Neuronal stem cell (in vitro differentiated cells): Measurements from ENCODE around the gene MELTF.
A peak's percentile ranks its signal among the peaks of the same experiment; 100 is the strongest.

ENCODE experiments used
- DNase-seq: peaks from one replicate; pipeline ENCODE4 v3.0.0-alpha.2; 2013; ENCODE audit warnings: low spot score
- H2AFZ ChIP-seq: one replicate; pipeline ENCODE4 v1.6.1; 2013; ENCODE audit warnings: mild to moderate bottlenecking, low read length, inconsistent platforms
- H2AK5ac ChIP-seq: 2 replicates; pipeline ENCODE4 v1.6.1; 2013; ENCODE audit warnings: low read depth, mild to moderate bottlenecking, inconsistent platforms, low read length, moderate library complexity, mixed read lengths
- H2BK120ac ChIP-seq: 2 replicates; pipeline ENCODE4 v1.6.1; 2013; ENCODE audit warnings: low read depth, mild to moderate bottlenecking, inconsistent platforms, low read length, moderate library complexity, mixed read lengths
- H2BK12ac ChIP-seq: one replicate; pipeline ENCODE4 v1.6.1; 2013; ENCODE audit warnings: low read length, inconsistent platforms
- H2BK15ac ChIP-seq: 2 replicates; pipeline ENCODE4 v1.6.1; 2013; ENCODE audit warnings: mild to moderate bottlenecking, low read length, inconsistent platforms, mixed read lengths
- H2BK5ac ChIP-seq: one replicate; pipeline ENCODE4 v1.6.1; 2013; ENCODE audit warnings: inconsistent platforms, mild to moderate bottlenecking, low read length, moderate library complexity
- H3K14ac ChIP-seq: one replicate; pipeline ENCODE4 v1.6.1; 2013; ENCODE audit warnings: low read length, inconsistent platforms
- H3K18ac ChIP-seq: 2 replicates; pipeline ENCODE4 v1.6.1; 2013; ENCODE audit warnings: low read length, inconsistent platforms
- H3K23ac ChIP-seq: 2 replicates; pipeline ENCODE4 v1.6.1; 2013; ENCODE audit warnings: low read depth, mild to moderate bottlenecking, mixed read lengths, low read length, inconsistent platforms; ENCODE audit not compliant: poor library complexity
- H3K27ac ChIP-seq: replicated peaks from 3 replicates; pipeline ENCODE4 v1.5.1; 2013; ENCODE audit warnings: low read length, inconsistent platforms
- H3K27me3 ChIP-seq, 3 experiments: 2 replicates each; pipeline ENCODE4 v1.6.1; 2013; ENCODE audit warnings: low read length in 3 of 3, mild to moderate bottlenecking in 2 of 3, inconsistent platforms in 1 of 3, low read depth in 1 of 3, mixed read lengths in 1 of 3, moderate library complexity in 1 of 3; ENCODE audit not compliant: control insufficient read depth in 3 of 3, insufficient read depth in 3 of 3
- H3K36me3 ChIP-seq, 2 donors: replicated peaks in 1 of 2; 2 replicates each; pipeline ENCODE4 v1.6.1; 2013; ENCODE audit warnings: low read length in 2 of 2; ENCODE audit not compliant: control insufficient read depth in 2 of 2, insufficient read depth in 2 of 2
- H3K4ac ChIP-seq: 2 replicates; pipeline ENCODE4 v1.6.1; 2013; ENCODE audit warnings: inconsistent platforms, mild to moderate bottlenecking, low read length, moderate library complexity
- H3K4me1 ChIP-seq, 2 donors: 1 replicate in 1 of 2; 2 replicates in 1 of 2; pipeline ENCODE4 v1.6.1; 2013; ENCODE audit warnings: low read length in 2 of 2, low read depth in 1 of 2; ENCODE audit not compliant: control insufficient read depth in 2 of 2, insufficient read depth in 1 of 2
- H3K4me2 ChIP-seq: one replicate; pipeline ENCODE4 v1.6.1; 2013; ENCODE audit warnings: mild to moderate bottlenecking, low read length, inconsistent platforms; ENCODE audit not compliant: insufficient read depth, poor library complexity, severe bottlenecking
- H3K4me3 ChIP-seq, 2 donors: 2 replicates each; pipeline ENCODE4 v1.5.1; 2013; ENCODE audit warnings: low read length in 2 of 2, mild to moderate bottlenecking in 2 of 2, inconsistent platforms in 1 of 2, moderate library complexity in 1 of 2
- H3K79me1 ChIP-seq: one replicate; pipeline ENCODE4 v1.6.1; 2013; ENCODE audit warnings: low read depth, mild to moderate bottlenecking, inconsistent platforms, low read length, moderate library complexity
- H3K9ac ChIP-seq: one replicate; pipeline ENCODE4 v1.6.1; 2013; ENCODE audit warnings: mild to moderate bottlenecking, low read depth, low read length, inconsistent platforms; ENCODE audit not compliant: poor library complexity
- H3K9me3 ChIP-seq, 2 donors: replicated peaks in 1 of 2; 2 replicates each; pipeline versions ENCODE3 to v1.6.1; 2013; ENCODE audit warnings: low read length in 2 of 2, mild to moderate bottlenecking in 2 of 2, inconsistent platforms in 1 of 2, low read depth in 1 of 2, mixed read lengths in 1 of 2, moderate library complexity in 1 of 2; ENCODE audit not compliant: control insufficient read depth in 2 of 2, insufficient read depth in 1 of 2
- H4K8ac ChIP-seq: one replicate; pipeline ENCODE4 v1.6.1; 2013; ENCODE audit warnings: low read depth, mild to moderate bottlenecking, inconsistent platforms, low read length, moderate library complexity
- H4K91ac ChIP-seq: one replicate; pipeline ENCODE4 v1.6.1; 2013; ENCODE audit warnings: low read length, low read depth, mild to moderate bottlenecking, inconsistent platforms; ENCODE audit not compliant: poor library complexity
- WGBS, 2 donors: extraction: QIAGEN DNeasy Blood & Tissue Kit; methylation state at CpG; one replicate each; pipeline ENCODE4 v1.1.7; 2013; ENCODE audit warnings: missing lambda C conversion rate in 2 of 2, mixed read lengths in 1 of 2; ENCODE audit not compliant: insufficient read length in 2 of 2, insufficient replicate concordance in 1 of 2; ENCODE audit errors: extremely low coverage in 2 of 2; 5-methylcytosine and 5-hydroxymethylcytosine counted together

MELTF gene

DNA sequence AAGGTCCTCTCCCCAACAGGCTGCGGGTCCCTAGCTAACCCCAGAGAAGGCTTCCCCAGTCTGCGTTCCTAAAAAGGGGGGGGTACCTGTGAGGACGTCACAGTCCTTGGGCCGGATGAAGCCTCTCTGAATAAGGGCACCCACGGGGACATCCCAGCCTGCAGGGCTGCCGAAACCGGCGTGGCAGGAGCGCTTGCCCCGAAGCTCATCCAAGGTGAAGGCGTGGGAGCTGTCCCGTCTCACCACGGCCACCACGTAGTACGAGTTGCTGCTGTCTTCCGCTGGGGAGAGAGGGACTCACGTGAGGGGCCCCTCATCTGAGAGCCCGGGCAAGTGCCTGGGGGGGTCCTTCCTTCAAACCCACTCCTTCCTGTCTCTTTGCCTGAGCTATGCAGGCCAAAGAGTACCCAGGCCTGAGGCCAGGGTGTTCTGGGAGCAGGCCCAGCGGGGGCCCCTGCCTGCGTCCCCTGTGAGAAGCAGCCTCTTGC lies 20.0 kb downstream of the MELTF start:
- Histone ChIP-seq H3K23ac (no peak overlapping the region), H2AFZ (no peak overlapping the region), H3K4me1 (peaks cover 11 to 13% of the 10 kb centered on the region in 2 donors), H2BK120ac (no peak overlapping the region), H3K9ac (no peak overlapping the region), H2BK12ac (no peak overlapping the region), H2BK15ac (no peak overlapping the region), H3K27me3 (no peaks in the 10 kb centered on the region), H2BK5ac (no peak overlapping the region), H3K18ac (peak overlapping the region; percentile 71), H4K91ac (no peak overlapping the region), H2AK5ac (peak overlapping the region; percentile 17), H3K27ac (no peak overlapping the region), H3K4me2 (no peak overlapping the region), H3K9me3 (peaks cover 0 to 7% of the 10 kb centered on the region in 2 donors), H3K79me1 (no peaks in the 10 kb centered on the region), H3K4ac (no peak overlapping the region), H4K8ac (no peak overlapping the region), H3K36me3 (peaks cover 0 to 1% of the 10 kb centered on the region in 2 donors), H3K4me3 (no peak overlapping the region), H3K14ac (no peak overlapping the region)
- no peak for DNase-seq
- no CpG with 5 or more reads among the region's 20 CpGs for WGBS, 2 donors

DNA sequence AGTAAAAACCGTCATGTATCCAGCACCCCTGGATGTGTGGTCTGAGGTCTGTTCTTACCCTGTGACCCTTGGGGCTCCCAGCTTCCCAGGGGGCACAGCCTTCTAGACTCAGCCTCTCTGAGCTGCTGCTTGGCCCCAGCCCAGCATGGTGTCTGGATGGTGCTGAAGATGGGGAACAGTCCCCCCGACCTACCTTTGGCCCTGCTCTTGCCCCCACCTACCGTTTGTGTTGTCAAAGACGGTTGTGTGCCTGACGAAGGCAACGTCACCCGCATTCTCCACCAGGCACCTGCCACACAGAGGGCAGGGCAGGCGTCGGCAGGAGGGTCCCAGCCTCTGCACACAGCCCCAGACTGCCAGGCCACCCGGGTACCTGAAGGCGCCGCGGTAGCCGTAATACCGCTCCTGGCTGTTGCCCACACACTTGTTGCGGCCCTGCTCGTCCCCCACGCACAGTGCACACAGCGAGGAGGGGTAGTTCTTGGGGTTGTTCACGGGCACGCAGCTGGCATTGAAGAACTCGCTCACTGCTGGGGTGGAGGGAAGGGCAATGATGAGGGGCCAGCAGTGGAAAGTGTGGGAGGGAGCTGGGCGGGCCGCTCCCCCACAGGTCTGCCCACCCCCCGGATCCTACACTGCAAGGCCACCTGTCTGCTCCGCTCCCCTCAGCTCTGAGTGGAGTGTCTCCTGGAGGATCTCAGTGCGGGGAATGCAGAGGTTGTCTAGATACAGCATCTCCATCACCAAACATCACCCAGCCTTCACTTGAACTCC lies 21.0 kb downstream of the MELTF start:
- no peak overlapping the region for H2BK12ac ChIP-seq
- H2AFZ ChIP-seq, result no peak overlapping the region
- no peak overlapping the region for H3K4ac ChIP-seq
- H3K14ac ChIP-seq, result no peak overlapping the region
- peak overlapping the region; percentile 62 for H3K23ac ChIP-seq
- no peak for DNase-seq
- no peak overlapping the region for H4K91ac ChIP-seq
- H2BK5ac ChIP-seq, result no peak overlapping the region
- H3K4me3 ChIP-seq, result no peak overlapping the region
- H2BK120ac ChIP-seq, result no peak overlapping the region
- peaks cover 0 to 15% of the 10 kb centered on the region in 2 donors for H3K9me3 ChIP-seq
- H3K18ac ChIP-seq, result peak overlapping the region; percentile 5
- H3K9ac ChIP-seq, result peak overlapping the region; percentile 64
- no peak overlapping the region for H3K4me2 ChIP-seq
- H4K8ac ChIP-seq, result no peak overlapping the region
- peaks cover 0 to 1% of the 10 kb centered on the region in 2 donors for H3K36me3 ChIP-seq
- no peak overlapping the region for H3K27ac ChIP-seq
- peak overlapping the region; percentile 24 for H2AK5ac ChIP-seq
- peaks cover 0 to 5% (median 0%) of the 10 kb centered on the region in 3 experiments for H3K27me3 ChIP-seq
- no peak overlapping the region for H2BK15ac ChIP-seq
- WGBS, 2 donors, result no CpG with 5 or more reads among the region's 27 CpGs
- peaks cover 13 to 16% of the 10 kb centered on the region in 2 donors for H3K4me1 ChIP-seq
- H3K79me1 ChIP-seq, result no peaks in the 10 kb centered on the region

GRCh38 chr3:197007953-197008352 lies 21.7 kb downstream of the MELTF start:
- Histone ChIP-seq H4K8ac (no peak overlapping the region), H3K4ac (no peak overlapping the region), H3K27ac (no peak overlapping the region), H3K27me3 (peaks cover 0 to 5% (median 0%) of the 10 kb centered on the region in 3 experiments), H2BK120ac (no peak overlapping the region), H2BK5ac (no peak overlapping the region), H2AK5ac (no peak overlapping the region), H3K36me3 (peaks cover 0 to 1% of the 10 kb centered on the region in 2 donors), H2BK15ac (no peak overlapping the region), H3K18ac (no peak overlapping the region), H2BK12ac (no peak overlapping the region), H2AFZ (no peak overlapping the region), H3K4me1 (peaks cover 13 to 16% of the 10 kb centered on the region in 2 donors), H4K91ac (no peak overlapping the region), H3K9ac (no peak overlapping the region), H3K79me1 (no peaks in the 10 kb centered on the region), H3K4me2 (no peak overlapping the region), H3K9me3 (peaks cover 0 to 15% of the 10 kb centered on the region in 2 donors), H3K23ac (no peak overlapping the region), H3K14ac (no peak overlapping the region), H3K4me3 (no peak overlapping the region)
- WGBS, 2 donors, result no CpG with 5 or more reads among the region's 8 CpGs
- no peak for DNase-seq

DNA sequence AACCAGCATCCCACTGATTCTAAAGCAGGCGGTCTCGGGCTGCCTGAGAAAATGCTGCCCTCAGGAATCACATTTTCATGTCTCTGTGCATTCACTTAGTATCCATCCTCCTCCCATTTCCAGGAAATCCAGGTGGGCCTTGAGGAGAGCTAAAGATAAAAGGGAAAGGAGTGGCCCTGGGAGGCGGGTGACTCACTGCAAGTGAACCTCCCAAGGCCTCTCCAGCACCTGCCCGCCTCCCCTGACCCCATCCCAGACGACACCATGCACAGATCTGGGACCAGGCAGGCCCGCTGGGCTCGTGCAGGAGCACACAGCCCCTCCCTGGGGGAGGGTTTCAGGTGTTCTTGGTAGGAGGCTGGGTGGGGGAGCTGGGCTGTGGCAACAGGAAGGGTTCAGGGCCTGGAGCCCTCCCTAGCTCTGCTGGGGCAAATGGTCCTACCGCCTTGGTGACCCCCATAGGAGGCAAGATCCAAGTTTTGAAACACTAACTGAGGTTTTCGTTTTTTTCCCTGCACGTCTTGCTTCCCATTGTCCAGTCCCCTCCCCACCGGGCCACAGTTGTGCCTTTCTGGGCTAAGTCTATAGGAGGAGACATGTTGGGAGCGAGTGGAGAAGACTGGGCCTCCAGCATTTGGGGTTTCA lies 22.2 kb downstream of the MELTF start:
- H3K23ac ChIP-seq, result no peak overlapping the region
- no peak overlapping the region for H2BK15ac ChIP-seq
- H4K8ac ChIP-seq, result no peak overlapping the region
- no peak overlapping the region for H3K18ac ChIP-seq
- no peak overlapping the region for H3K4ac ChIP-seq
- no peak overlapping the region for H3K14ac ChIP-seq
- no peak overlapping the region for H3K9ac ChIP-seq
- H2AK5ac ChIP-seq, result no peak overlapping the region
- H3K79me1 ChIP-seq, result no peaks in the 10 kb centered on the region
- no peak overlapping the region for H2BK120ac ChIP-seq
- no peak overlapping the region for H3K4me2 ChIP-seq
- DNase-seq, result no peak
- peaks cover 0 to 5% (median 0%) of the 10 kb centered on the region in 3 experiments for H3K27me3 ChIP-seq
- H3K36me3 ChIP-seq, result peaks cover 0 to 1% of the 10 kb centered on the region in 2 donors
- no peak overlapping the region for H2AFZ ChIP-seq
- H3K9me3 ChIP-seq, result peaks cover 0 to 15% of the 10 kb centered on the region in 2 donors
- H2BK12ac ChIP-seq, result no peak overlapping the region
- H2BK5ac ChIP-seq, result no peak overlapping the region
- no CpG with 5 or more reads among the region's 12 CpGs for WGBS, 2 donors
- no peak overlapping the region for H3K27ac ChIP-seq
- H4K91ac ChIP-seq, result no peak overlapping the region
- H3K4me1 ChIP-seq, result peaks cover 10 to 14% of the 10 kb centered on the region in 2 donors
- no peak overlapping the region for H3K4me3 ChIP-seq
